HG03378 (cell line): Measurements from ENCODE around the gene TMEM175.
"Not testable (repeated sequence)": the region's sequence is repeated elsewhere in the genome, so short reads cannot be mapped to it uniquely, and the experiment has no call there.

Source experiments
- ATAC-seq: cut with Tn5 transposase; IDR thresholded peaks from one replicate; pipeline ENCODE4 v1.9.1; 2021; ENCODE audit warnings: mild to moderate bottlenecking, moderate library complexity; ENCODE audit not compliant: unreplicated experiment

The TMEM175 gene

DNA sequence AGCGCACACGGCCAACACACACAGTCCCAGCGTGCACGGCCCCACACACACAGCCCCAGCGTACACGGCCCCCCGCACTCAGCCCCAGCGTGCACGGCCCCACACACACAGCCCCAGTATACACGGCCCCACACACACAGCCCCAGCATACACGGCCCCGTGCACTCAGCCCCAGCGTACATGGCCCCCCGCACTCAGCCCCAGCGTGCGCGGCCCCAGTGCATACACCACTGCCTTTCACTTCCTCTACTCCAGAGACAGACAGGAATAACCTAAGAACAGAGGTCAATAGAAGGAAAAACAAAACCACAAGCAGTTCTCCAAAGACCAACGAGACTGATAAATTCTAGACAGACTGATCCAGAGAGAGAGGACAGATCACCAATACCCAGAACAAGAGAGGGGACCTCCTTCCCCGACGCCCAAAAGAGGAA, 17.2 kb upstream of the TMEM175 start:
- no peak for ATAC-seq

- ATAC-seq = no peak
These were observed 16.7 kb upstream of the TMEM175 start for GRCh38 chr4:915595-915994.

- ATAC-seq = no peak
These were observed 14.8 kb upstream of the TMEM175 start for GRCh38 chr4:917466-917865.

DNA sequence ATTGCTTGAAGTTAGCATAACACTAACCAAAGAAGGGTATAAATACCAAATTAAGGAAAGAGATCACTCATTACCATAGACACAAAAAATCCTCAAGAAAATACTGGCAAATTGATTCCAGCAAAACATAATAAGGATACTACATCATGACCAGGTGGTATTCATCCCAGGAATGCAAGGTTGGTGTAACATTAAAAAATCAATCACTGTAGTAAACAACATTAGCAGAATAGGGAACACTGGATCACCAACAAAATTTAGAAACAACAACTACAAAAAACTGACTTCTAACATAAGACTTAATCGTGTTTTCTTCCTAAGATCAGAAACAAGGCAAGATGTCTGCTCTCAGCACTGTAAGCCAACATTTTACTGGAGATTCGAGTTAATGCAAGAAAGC, 14.3 kb upstream of the TMEM175 start:
- ATAC-seq = no peak

DNA sequence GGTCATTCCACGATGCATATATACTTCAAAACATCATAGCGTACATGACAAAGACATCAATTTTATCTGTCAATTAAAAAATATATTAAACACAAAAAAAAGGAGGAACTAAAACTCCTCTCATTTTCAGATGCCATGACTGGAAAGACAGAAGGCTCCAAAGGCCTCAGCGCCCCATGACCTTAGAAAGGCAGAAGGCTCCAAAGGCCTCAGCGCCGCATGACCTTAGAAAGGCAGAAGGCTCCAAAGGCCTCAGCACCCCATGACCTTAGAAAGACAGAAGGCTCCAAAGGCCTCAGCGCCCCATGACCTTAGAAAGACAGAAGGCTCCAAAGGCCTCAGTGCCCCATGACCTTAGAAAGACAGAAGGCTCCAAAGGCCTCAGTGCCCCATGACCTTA, 13.7 kb upstream of the TMEM175 start:
- ATAC-seq = not testable (repeated sequence)

DNA sequence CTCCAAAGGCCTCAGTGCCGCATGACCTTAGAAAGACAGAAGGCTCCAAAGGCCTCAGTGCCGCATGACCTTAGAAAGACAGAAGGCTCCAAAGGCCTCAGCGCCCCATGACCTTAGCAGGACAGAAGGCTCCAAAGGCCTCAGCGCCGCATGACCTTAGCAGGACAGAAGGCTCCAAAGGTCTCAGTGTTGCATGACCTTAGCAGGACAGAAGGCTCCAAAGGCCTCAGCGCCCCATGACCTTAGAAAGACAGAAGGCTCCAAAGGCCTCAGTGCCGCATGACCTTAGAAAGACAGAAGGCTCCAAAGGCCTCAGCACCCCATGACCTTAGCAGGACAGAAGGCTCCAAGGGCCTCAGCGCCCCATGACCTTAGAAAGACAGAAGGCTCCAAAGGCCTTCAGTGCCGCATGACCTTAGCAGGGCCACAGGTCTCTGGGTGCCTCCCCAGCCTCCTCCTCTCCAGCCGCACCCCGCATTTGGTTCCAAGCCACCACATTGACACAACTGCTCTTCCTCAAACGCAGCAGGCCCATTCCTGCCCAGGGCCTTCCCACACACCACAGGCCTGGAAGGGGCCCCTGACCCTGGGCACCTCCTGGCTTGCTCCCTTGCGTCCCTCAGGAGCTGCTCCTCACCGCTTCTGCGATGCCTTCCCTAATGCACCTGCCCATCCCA, 13.1 kb upstream of the TMEM175 start:
- ATAC-seq = not testable (repeated sequence)

GRCh38 chr4:921830-922331, 10.4 kb upstream of the TMEM175 start:
- no peak for ATAC-seq

- no peak for ATAC-seq
These were observed 7.9 kb upstream of the TMEM175 start for GRCh38 chr4:924107-925096.

GRCh38 chr4:925171-925570, 7.1 kb upstream of the TMEM175 start:
- ATAC-seq = no peak

DNA sequence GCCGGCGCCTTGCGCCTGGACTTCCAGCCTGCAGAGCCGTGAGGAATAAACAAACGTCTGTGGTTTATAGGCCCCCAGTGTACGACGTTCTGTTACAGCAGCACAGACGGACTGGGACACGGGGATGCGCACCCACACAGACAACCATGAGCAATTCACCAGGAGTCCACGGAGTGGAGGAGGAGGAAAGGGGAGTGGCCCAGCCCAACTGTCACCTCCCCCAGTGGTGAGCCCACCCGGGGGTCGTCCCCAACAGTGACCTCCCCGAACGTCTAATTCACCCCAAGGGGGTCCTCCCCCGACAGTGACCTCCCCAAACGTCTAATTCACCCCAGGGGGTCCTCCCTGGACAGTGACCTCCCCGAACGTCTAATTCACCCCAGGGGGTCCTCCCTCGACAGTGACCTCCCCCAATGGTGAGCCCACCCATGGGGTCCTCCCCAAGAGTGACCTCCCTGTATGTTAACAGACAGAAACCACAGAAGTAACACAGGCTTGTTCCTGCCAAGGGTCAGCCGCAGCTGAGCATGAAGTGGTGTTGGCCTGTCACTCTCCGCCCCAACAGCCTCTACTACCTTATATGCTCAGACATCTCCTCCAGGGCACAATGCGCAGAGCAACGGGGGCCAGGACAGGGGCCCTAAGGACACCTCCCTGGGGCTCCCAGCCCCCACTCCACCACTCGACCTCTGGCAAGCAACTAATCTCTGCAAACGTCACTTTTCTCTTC, 6.3 kb upstream of the TMEM175 start:
- ATAC-seq = no peak

- ATAC-seq = no peak
These were observed 5.7 kb upstream of the TMEM175 start for GRCh38 chr4:926538-926937.

DNA sequence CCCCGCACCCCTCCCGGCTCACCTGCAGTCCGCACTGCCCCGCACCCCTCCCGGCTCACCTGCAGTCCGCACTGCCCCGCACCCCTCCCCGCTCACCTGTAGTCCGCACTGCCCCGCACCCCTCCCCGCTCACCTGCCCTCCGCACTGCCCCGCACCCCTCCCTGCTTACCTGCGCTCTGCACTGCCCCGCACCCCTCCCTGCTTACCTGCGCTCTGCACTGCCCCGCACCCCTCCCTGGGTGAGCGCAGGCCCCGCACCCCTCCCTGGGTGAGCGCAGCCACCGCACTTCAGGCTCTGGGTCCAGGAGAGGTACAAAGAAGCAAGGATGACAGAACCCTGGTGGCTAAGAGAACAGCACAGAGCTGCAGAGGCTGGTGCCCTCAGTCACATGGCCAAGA, 4.7 kb upstream of the TMEM175 start:
- not testable (repeated sequence) for ATAC-seq

GRCh38 chr4:929096-929765, 3.0 kb upstream of the TMEM175 start:
- no peak for ATAC-seq

- ATAC-seq = no peak
These were observed 2.2 kb upstream of the TMEM175 start for GRCh38 chr4:930028-930551.

DNA sequence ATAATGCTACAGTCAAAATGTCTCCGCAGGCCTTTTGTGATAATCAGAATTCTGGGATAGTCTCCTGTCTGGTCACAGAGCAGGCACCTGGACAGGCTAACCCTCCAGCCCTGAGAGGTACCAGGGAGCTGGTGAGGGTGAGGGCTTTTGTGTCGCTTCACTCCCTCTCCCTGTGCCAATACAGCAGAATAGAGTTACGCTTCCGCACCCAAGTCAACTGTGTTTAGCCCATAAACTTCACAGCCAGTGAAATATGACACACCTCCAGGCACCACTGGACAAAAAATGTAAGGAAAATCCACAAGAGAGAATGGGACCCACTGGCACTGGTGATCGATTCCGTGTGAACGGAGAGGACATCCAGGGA, 1.4 kb upstream of the TMEM175 start:
- ATAC-seq = no peak

DNA sequence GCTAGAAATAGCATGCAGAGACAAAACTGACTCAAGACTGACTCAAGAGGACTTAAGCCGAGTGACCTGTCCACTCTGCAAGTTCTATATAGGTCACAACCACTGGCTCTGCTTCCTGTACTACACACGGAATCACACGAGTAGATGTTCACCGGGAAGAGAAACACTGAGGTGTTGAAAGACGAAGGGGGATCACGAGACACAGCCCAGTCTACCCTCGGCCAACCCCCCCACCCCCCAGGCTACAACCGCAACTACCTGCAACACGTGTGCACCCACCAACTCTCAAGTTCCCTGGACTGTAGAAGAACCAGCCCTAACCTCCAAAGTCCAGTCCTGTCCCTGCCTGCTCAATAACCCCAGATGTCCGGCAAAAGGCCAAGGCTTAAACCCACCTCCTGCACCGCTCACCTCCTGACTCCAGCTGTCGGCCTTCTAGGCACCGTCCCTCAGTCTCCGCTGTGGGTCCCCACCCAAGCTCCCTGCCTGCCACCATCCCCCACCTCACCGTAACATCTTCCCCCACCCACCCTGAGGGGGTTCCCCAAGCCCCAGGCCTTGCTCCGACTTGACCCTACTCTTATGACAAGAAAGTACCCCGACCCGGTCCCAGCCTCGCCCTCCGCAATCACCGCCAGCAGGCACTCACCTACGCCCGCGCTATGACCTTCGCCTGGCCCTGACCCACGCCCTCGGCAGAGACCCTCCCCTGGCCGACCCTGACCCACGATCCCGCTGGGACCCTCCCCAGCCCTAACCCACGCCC, 883 bp upstream of the TMEM175 start:
- ATAC-seq = no peak

GRCh38 chr4:932713-933070, 432 bp downstream of the TMEM175 start:
- ATAC-seq = peak; percentile 2

DNA sequence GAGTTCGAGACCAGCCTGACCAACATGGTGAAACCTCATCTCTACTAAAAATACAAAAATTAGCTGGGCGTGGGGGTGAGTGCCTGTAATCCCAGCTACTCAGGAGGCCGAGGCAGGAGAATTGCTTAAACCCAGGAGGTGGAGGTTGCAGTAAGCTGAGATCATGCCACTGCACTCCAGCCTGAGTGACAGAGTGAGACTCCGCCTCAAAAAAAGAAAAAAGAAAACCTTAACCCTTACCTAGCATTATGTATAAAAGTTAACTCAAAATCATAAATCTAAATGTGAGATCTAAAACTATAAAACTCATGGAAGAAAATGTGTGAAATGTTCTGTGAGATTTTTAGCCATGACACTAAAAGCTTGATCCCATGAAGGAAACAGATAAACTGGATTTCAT, 7.2 kb downstream of the TMEM175 start:
- ATAC-seq = not testable (repeated sequence)

DNA sequence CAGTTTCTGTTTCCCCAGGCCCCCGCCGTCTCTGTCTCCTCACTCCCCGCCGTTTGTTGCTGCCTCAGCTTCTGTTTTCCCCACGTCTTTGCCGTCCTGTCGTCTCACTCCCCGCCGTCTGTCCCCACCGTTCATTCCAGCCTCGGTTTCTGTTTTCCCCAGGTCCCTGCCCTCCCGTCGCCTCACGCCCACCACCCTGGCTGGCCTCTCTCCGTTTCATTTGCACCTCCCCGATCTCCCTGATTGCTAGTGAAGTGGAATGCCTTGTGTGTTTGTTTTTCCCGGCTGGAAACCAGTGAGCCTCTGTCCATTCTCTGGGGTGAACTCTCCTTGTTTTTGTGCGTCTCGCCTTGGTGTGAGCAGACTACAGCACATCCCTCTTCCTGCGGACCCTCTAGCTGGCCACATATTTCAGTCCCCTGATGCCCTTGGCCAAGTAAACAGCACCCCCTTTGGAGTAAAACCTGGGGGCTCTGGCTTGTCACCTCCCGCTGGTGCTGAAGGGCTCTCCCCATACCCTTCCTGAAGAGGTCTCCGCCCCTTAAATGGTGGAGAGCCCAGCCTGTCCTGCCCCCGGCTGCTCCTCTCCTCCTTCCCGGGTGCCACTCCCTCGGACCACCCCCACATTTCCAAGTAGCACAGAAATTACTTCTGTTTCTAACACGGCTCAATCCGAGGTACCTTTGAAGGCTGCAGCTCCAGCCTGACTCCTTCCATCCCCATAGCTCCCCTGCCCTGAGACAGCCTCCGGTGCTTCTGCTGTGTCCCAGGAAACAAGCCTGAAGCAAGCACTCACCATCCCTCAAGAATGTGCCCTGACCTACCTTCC, 13.2 kb downstream of the TMEM175 start:
- ATAC-seq = no peak
